ENCODE measurements around the gene FKBP2.

The FKBP2 gene

DNA sequence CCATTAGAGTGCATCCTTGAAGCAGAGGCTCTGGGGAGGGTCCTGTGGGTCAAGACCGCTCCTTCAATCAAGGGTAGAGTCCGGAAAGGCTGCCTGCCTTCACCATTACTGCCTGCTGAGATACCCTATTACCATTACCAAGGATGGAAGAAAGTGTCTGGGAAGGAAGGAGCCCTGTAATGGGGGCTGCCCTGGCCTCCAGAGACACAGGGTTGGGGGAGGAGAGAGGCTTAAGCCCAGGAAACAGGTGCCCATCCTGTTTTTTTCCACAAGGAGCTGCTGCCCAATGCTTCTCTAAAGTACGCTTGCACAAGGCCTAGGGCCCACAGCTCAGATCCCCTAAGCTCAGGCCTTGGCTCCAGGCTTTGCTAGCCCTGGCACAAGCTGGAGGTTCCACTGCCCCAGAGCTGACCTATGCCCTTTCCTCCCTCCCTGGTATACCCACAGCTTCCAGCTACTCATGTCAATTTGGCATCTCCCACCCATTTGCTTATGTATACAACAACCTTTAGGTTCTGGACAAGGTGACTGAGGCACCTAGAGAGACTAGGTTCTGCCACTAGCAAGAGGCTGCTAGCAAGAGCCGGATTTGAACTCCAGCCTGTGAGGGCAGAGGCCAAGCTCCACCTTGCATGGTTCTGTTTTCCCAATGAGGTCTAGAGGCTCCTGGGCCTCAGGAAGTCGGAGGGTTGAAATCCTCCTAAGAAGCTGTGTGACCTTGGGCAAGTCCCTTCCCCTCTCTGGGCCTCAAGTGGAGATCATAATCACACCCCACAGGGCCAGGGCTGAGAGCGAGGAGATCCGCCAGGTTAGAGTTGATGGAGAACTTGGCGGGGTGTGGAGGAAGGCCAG, 8.9 kb downstream of the FKBP2 start:
- no peak overlapping the region for H3K4me3 ChIP-seq (replicated peaks; ENCODE audit: low read depth, low read length)
- TF ChIP-seq, protein P1, sequence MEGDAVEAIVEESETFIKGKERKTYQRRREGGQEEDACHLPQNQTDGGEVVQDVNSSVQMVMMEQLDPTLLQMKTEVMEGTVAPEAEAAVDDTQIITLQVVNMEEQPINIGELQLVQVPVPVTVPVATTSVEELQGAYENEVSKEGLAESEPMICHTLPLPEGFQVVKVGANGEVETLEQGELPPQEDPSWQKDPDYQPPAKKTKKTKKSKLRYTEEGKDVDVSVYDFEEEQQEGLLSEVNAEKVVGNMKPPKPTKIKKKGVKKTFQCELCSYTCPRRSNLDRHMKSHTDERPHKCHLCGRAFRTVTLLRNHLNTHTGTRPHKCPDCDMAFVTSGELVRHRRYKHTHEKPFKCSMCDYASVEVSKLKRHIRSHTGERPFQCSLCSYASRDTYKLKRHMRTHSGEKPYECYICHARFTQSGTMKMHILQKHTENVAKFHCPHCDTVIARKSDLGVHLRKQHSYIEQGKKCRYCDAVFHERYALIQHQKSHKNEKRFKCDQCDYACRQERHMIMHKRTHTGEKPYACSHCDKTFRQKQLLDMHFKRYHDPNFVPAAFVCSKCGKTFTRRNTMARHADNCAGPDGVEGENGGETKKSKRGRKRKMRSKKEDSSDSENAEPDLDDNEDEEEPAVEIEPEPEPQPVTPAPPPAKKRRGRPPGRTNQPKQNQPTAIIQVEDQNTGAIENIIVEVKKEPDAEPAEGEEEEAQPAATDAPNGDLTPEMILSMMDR (IDR thresholded peaks at IDR 0.05; ENCODE audit: low read length, missing control alignments): no peak
- DNase-seq (ENCODE audit: low read depth): no peak

DNA sequence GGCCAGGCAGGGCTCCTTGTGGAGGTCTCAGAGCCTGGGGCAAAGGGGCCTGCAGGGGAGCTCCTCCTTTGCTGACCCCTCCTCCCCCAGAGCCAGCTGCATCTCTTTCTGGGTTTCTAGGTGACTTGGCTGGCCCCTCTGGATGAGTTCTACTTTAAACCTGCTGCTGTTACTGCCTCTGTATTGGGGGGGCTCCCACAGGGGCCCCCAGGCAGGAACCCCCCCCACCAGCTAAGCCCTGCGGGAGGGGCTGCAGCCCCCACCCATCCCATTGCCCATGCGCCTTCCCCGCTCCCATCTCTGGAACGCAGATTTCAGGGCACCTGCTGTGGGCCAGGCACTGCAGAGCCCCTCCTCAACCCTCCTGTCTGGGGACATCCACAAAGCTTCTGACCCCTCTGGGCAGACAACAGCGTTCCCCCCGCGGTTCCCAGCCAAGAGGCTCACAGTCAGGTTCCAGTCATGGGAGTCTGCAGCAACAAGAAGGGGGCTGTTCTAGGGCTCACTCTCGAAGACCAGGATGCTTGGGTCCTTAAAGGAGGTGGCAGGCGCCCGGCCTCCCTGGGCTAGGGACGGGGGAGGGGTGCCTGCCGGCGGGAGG, 9.6 kb downstream of the FKBP2 start:
- TF ChIP-seq, protein P1 (IDR thresholded peaks at IDR 0.05; ENCODE audit: low read length, missing control alignments): no peak
- DNase-seq (ENCODE audit: low read depth): no peak
- H3K4me3 ChIP-seq (replicated peaks; ENCODE audit: low read depth, low read length): peak overlapping the region; percentile 85

DNA sequence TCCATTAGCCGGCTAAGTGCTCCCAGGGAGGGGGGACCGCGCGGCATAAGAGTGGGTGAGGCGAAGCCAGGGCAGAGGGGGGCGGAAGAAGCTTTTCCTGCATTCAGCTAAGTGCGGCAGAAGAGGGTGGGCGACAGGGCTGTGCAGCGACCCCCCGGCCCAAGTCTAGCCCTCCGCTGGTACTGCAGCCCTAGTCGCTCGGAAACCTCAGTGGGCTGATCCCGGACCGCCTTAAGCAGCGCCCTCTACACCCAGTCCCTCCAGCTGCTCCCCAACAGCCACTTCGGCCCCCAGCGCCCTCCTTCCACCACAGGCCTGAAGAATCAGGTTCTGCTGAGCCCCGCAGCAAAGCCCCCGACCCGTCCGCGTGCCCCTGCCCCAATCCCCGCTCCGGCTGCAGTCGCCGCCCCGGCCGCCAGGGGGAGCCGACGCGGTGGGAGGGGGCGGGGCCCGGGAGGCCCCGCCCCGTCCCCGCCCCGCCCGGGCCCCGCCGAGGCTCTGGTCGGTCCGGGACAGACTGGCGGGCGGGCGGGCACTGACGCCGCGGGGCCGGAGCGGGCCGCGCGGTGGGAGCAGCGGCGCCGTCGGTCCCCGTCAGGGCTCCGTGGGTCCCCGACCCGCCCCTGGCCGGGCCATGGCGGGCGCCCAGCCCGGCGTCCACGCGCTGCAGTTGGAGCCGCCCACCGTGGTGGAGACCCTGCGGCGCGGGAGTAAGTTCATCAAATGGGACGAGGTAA, 10.3 kb downstream of the FKBP2 start, which contains the start of gene PLCB3:
TSS of gene PLCB3 (plus strand) at position 515 of the 737 bp plus-strand sequence. CDS start at position 635, 120 bp downstream.
- no peak for DNase-seq (ENCODE audit: low read depth)
- TF ChIP-seq, protein P1 (IDR thresholded peaks at IDR 0.05; ENCODE audit: low read length, missing control alignments): peak; percentile 29
- H3K4me3 ChIP-seq (replicated peaks; ENCODE audit: low read depth, low read length): peak within 1 kb of the TSS; percentile 85

DNA sequence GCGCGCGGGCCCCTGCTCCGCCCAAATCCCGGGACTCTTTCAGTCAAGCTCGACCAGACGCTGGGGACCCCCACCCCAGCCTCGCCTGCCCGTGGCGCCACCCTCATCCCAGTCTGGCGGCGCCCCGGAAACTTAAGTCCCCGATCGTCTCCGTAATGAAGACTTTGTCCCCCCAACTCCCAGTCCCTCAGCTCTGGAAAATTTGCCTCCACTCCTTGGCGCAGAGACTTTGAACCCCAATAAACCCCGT, 10.8 kb downstream of the FKBP2 start:
- H3K4me3 ChIP-seq (replicated peaks; ENCODE audit: low read depth, low read length): peak overlapping the region; percentile 85
- TF ChIP-seq, protein P1 (IDR thresholded peaks at IDR 0.05; ENCODE audit: low read length, missing control alignments): no peak
- no peak for DNase-seq (ENCODE audit: low read depth)

DNA sequence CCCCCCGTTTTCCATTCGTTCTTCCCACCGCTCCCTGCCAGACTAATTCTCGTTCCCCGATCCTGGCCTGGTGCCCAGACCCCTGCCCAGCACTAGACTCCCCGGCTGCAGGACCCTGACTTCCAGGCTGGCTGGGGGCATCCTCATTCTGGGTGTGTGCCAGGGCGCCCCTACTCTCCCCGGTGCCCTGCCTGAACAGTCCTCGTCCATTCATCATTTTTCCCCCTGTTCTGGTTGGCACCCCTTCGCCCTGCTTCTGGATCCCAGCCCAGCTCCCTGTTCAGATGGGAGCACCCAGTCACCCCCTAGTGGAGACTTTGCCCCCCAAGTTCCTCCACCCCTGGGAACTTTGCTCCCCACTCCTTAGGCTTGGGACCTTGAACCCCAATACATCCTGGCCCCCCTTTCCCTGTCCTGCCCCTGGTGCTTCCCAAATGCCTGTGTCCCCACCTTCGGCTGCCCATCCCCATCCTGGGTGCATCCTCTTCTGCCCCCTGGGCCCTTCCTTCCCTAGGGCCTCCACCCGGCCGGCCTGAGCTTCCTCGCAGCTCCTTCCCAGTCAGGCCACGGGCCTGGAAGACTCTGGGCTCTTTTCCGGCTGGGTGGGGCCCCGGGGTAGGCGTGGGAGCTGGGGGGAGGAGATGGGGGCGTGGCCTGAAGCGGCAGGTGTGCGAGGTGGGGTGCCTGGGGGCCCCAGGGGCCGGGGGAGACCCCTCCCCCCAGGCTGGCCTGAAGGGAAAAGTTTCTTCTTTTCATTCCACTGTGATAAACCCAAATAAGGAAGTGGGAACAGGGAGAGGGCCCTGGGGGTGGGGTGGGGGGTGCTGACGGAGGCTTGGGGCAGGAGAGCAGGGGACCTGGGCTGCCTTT, 11.3 kb downstream of the FKBP2 start:
- H3K4me3 ChIP-seq (replicated peaks; ENCODE audit: low read depth, low read length): peak overlapping the region; percentile 85
- TF ChIP-seq, protein P1 (IDR thresholded peaks at IDR 0.05; ENCODE audit: low read length, missing control alignments): peak; percentile 39
- no peak for DNase-seq (ENCODE audit: low read depth)

DNA sequence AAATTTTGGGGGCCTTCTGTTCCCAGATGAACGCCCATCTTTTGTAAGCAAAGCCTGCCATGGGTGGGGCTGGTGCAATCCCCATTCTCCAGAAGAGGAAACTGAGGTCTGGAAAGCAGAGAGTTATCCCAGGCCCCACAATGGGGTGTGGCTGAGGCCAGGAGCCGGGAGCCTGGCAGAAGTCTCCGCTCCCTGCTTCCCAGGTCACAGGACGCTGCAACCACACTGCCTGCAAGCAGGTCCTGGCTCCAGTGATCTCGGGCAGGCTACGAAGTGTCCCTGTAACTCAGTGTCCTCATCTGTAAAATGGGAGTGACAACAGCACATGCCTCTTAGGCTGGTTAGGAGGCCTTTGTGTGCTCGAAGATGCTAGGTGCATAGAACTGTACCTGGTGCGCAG, 12.1 kb downstream of the FKBP2 start:
- peak overlapping the region; percentile 85 for H3K4me3 ChIP-seq (replicated peaks; ENCODE audit: low read depth, low read length)
- no peak for DNase-seq (ENCODE audit: low read depth)
- TF ChIP-seq, protein P1 (IDR thresholded peaks at IDR 0.05; ENCODE audit: low read length, missing control alignments): no peak
